Uterus (tissue), 2 donors: ENCODE data around the gene ATG4C.

Source experiments
- CTCF ChIP-seq, 4 experiments: fragments of 200-600 bp in 2 of 4; fragments of 450-650 bp in 2 of 4; sonication (generic) in 2 of 4; IDR thresholded peaks; one replicate each; pipeline ENCODE4 v1.5.1; 2016 to 2019; ENCODE audit warnings: antibody characterized with exemption in 4 of 4, mild to moderate bottlenecking in 2 of 4, moderate library complexity in 1 of 4
- POLR2A ChIP-seq, 2 donors: fragments of 450-650 bp; IDR thresholded peaks; one replicate each; pipeline ENCODE4 v1.6.1; 2016; ENCODE audit warnings: antibody characterized with exemption in 2 of 2, mild to moderate bottlenecking in 1 of 2, moderate library complexity in 1 of 2

GRCh38 chr1:62735491-62736171 is 48.3 kb upstream of the ATG4C start:
- TF ChIP-seq CTCF (IDR thresholded peaks at IDR 0.05) (no peak), POLR2A (IDR thresholded peaks at IDR 0.05) (no peak)
